GM21723 (cell line): ENCODE results near the gene MRPS5.

Source experiments
- ATAC-seq: cut with Tn5 transposase; IDR thresholded peaks from one replicate; pipeline ENCODE4 v1.9.1; 2021; ENCODE audit warnings: mild to moderate bottlenecking, moderate library complexity; ENCODE audit not compliant: unreplicated experiment

Gene MRPS5

DNA sequence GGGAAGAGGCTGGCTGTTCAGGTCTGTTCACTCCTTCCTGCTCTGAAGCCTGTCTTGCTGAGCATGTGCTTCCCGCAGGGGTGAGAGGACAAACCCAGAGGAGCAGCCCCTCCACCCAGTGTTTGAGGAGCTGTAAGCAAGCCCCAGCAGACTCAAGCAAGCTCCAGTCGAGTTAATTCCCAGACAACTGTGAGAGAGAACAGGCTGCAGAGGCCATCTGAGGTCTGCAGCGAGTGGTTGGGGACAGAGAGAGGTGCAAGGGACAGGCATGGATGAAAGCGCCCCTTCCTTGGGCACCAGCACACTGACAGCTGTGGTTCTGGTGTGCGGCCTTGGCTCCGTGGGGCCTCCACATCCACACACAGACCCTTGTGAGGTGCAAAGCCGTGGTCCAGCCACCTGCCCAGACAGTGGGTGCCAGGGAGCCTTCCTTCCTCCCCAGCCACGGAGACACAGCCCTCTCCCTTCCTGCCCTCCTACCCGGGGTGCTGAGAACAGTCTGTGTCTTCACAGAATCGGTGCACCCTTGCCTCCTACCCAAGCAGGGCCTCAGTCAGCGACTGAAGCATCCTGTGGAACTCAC, 59.9 kb downstream of the MRPS5 start:
- ATAC-seq: no peak

DNA sequence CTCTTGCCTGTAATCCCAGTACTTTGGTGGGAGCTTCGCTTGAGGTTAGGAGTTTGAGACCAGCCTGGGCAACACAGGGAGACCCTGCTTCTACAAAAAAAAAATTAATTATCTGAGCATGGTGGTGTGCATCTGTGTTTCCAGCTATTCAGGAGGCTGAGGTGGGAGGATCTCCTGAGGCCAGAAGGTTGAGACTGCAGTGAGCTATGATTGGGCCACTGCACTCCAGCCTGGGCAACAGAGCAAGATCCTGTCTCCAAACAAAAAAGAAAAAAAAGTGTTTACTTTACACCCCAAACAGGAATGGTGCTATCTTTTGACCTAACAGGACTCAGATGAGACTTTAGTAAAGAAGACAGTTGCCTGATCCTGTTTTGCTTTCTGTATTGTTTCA, 60.5 kb downstream of the MRPS5 start:
- ATAC-seq: no peak

DNA sequence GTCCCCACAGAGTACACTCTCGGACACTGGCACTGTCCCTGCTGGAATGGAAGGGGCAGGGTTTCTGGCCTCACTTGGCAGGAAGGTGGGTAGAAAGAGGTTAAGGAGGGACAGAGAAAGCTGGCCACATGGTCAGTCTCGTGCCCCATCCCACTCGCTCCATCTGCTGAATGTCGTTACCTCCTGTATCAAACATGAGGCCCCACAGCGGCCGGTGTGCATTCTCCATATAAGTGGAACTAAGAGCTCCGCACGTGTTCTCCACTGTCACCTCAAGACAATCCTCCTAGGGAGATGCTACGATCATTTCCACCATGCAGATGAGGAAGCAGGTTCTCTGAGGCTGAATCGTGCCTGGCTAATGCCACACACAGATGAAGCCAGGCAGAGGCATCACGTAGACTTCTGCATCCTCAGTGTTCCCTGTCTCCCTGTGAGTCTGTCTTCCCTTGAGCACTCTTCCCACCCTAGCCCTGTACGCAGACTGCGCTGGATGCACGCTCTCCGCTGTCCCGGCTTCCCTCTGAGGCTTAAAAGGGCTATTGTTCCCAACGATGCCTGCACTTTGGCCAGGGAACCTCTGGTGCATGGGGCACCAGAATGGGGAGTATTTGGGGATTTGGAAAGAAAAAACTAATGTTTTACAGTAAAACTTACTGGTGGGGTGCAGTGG, 61.0 kb downstream of the MRPS5 start:
- ATAC-seq: no peak

DNA sequence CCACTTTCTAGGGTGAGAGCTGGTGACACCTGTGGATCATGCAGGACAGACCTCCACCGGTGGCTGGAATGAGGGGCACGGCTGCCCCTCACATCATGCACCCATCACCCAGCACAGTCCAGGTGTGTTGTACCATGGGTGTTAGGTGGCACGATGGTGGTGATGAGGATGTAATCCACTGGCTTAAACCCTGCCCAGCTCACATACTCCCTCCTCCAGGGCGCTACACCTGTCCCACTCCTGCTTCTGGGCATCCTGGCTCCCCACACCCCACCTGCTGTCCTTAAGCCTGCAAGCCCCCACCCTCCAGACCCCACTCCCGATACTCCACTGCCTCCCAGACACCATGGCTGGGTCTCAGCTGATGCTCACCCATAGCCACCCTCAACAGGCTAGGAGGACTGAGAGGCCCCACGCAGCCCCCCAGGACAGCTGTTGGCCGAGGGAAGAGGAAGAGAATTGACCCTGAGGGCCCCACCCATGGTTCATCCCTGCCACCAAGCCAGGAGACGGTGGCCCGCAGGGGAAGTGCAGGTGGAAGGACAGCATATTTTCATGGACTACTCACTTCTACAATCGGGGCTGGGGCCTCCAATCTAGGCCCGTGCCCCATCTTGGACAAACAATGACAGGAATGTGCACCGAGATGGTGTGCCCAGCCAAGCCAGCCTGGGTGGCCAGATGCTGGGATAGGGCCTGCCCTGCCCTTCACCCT, 61.8 kb downstream of the MRPS5 start:
- no peak for ATAC-seq

DNA sequence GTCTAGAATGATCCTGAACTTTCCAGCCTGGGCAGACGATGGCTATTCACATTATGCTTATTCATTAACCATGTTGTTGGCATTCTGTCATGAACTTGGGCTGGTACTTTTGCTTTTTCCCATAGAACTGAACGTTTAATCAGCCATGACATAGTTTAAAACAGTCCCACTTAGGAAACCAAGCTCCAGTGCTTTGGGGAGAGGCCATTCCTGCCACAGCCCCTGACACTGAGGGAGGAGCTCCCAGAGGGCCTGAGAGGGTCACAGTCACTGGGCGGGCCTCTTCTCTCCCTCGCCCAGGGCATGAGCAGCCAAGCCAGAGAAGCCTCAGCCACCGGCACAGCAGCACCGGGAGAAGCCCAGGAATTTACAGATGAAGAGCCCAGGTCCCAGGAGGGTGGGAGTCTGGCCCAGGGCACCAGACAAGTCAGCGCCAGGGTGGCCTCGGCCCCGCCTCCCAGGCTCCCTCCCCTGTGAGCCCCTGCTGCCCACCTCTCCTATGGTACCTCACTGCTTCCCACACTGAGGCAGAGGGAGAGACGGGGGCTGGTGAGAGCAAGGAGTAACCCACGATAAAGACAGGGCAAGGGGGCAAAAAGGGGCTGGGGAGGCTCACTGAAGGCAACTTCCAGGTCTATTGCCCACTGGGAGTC, 62.5 kb downstream of the MRPS5 start:
- no peak for ATAC-seq

DNA sequence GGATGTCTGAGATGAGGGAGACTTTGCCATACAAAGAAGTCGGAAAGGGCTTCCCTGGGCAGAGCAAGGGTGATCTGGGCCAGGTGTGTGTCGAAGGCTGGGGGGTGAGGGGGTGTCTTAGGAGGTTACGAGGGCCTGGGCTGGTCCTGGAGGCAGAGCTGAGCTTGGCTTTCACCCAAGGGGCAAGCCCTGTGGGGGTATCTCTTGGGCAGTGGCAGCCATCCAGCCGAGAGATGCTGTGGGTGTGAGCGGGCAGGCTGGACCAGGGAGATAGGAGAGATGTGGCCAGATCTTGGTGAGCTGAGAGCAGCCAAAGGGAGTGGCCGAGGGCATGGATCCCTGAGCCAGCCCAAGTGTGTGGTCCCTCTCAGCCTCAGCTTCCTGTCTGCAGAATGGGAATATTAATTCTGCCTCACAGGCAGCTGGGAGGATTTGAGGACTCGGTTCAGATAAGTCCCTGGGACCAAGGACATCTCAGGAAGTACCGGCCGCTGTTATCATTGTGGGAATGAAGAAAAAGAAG, 63.1 kb downstream of the MRPS5 start:
- ATAC-seq: no peak

DNA sequence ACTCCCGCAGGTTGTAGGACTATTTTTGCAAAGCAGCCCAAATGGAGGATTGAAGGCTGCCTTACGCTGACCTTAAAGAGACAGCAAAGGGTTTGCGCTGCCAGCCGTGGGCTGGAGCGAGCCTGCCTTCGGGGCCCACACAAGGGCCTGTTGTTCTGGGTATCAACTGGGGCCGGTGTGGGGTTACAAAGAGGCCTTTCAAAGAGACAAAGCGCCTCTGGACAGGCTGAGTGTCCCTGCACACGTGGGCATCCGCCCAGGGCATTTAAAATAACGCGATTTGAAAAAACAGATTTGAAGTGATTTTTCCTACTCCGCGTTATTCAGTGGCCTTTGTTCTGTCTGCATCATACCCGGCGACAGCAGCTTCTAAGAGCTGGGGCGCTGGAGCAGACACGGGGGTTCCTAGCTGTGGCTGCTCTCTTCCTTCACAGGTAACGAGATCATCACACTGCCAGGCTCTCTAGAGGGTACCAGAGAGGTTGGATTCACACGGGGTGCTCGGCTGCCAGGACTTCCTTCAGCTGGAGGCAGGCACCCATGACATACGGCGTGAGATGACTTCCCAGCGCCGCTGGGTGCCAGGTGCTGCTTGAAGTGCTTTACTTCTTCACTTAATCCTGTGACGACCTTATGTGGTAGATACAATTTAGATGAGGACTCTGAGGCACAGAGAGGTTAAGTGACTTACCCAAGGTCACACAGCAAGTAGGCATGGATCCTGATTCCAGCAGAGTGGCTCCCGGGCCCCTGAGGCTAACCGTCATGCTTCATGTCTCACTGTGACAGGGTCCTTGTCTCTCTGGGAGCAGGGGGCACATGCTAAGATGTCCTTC, 63.9 kb downstream of the MRPS5 start:
- no peak for ATAC-seq

DNA sequence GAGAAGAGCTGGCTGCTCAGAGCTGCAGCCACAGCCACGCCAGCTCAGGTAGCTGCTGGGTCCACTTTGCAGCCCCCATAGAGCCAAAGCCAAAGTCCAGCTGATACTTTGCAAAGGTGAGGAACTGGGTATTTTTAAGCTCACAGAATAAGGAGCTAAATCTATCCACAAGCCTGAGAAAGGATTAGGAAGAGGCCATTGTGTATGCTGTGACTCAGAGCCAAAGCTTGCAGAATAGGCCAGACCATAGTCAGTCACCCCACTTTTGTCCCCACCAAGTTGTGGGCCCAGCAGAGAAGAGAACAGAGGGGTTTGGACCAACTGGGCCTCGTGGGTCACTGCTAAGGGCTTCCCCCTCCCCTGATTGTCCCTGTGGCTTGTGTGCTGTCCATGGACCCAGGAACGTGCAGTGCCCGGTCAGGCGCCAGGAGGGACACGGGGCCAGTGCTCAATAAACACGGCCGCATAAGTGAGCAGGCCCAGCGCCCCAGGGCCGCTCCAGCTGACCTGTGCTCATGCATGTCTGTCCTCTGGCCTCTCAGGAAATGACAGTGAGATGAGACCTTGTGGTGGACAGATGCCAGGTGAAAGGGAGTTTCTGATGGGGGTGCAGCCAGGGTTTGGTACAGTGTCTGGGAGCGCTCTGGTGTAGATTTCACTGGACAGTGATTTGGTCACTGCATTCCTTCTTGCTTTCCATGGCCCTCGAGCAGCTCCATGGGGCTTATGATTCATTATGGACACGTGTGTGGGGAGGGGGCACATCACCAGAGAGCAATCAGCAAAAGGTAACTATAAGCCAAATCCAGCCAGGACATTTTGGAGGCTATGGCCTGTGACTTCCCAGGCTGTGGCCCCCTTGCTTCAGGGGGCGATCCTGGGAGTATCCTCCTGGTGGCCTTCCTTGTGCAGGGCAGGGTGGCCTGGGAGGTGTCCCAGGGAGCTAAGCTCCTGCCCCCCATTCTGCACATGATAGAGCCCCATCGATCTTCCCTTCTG, 64.8 kb downstream of the MRPS5 start:
- no peak for ATAC-seq

DNA sequence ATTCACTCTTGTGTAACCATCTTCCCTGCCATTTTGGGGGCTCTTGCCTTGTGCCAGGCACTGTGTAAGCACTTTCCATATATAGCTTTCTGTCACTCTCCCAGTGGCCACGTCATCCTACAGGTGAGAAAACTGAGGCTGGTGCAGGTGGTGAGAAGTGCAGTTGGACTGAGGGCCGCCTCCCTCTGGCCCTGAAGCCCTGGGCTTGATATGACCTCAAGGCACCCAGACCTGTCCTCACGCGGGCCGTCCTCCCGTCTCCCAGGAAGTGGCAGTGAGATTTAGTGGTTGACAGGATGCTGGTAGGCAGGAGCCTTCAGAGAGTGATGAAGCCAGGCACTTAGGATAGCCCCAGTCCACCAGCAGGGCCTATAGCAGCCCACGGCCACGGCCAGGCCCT, 65.6 kb downstream of the MRPS5 start:
- no peak for ATAC-seq

DNA sequence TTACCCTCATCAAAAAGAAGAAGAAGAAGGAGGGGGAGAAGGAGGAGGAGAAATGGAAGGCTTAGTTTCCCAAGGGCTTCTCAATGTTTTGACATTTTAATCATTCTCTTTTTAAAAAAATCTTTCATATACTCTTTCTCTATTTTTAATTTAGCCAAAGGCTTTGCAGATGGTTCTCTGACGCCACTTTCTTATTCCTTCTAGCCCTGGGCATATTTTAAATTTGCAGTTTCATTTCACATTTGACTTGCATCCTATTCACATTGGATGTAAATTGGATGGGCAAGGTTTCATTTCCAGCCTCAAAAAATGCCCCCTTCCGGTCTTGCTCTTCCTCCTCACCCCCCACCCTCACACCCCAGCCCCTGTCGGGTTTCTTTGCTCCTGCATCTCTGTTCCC, 66.3 kb downstream of the MRPS5 start:
- ATAC-seq: no peak

DNA sequence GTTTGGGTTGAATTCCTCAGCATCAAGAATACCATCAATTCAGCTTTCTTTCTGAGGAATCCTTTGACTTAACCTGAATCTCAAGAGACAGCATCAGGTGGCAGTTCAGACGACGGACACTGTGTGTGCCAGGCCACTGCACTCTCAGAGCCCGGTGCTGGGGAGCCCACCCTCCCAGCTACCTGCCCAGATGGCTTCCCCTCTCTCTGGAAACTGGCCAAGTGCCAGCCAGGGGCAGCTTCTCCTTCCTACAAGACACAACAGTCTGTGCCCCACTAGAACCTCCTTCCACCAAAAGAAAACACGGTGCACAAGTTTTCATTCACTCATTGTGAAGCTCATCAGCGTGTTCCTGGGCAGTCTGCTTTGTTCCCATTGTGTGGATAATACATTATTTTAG, 67.6 kb downstream of the MRPS5 start:
- no peak for ATAC-seq

DNA sequence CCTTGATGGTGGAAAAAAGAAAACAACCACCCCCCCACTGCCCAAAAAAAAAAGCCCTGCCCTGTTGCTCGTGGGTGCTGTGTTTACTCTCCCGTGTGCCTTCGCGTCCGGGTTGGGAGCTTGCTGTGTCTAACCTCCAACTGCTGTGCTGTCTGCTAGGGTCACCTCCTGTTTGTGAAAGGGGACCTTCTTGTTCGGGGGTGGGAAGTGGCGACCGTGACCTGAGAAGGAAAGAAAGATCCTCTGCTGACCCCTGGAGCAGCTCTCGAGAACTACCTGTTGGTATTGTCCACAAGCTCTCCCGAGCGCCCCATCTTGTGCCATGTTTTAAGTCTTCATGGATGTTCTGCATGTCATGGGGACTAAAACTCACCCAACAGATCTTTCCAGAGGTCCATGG, 68.1 kb downstream of the MRPS5 start:
- no peak for ATAC-seq

DNA sequence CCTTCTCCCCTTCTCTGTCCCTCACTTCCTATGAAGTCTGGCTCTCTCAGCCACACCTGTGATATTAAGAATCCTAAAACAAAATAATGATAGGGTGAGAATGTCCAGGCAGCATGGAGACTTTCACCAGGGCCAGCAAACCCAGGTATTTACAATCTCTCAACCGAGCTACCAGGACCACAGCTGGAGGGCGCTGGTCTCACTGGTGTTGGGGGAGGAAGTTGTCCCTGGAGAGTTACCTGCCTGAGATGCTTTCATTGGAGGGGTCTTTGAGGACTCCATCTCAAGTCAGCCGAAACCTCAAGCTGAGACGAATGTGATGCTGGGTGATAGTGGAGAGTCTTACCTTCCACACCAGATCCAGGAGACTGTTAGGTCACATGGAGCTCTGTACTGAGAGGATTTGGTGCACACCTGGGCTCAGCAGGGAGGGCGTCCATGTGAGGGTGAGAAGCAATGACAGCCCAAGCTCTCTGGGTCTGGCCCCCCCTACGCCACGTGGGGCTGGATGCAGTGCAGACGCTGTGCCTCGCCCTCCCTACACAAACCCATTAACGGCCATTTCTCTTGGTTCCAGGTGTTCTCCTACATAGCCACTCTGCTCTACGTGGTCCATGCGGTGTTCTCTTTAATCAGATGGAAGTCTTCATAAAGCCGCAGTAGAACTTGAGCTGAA, 68.7 kb downstream of the MRPS5 start:
- ATAC-seq: no peak

DNA sequence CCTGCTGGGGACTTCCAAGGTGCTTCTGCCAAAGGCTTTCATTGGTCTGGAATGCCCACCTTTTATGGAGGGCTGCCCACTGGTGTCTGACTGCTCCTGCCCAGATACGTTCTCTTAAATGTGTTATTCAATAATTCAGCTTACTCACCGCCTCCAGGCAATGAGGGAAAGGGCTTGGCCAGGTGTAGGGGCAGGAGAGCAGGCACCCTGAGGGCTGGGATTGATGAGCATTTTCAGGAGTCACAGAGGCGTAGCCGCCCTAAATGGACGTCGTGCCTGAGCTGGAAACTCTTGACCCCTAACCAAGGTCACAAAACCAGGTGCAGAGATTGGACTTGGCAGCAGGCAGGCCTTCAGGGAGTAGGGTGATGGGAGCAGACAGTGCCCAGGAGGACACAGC, 69.3 kb downstream of the MRPS5 start:
- ATAC-seq: no peak

DNA sequence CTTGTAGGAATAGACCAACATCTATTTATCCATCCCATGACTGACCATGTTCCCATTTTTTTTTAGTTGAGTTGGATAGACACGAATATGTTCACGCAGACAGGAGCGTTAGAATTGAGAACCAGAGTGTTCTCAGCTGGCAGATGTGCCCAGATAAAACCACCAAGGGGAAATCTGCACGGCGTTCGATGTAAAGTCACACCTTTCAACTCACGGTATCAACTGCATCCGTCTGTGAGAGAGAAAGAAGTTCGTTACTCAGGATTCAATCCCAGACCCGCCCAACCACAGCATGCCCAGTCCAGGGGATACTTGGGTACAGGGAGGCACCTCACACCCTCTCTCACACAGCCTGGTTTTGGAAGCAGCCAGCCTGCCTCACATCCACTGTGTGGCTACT, 70.0 kb downstream of the MRPS5 start:
- ATAC-seq: no peak

DNA sequence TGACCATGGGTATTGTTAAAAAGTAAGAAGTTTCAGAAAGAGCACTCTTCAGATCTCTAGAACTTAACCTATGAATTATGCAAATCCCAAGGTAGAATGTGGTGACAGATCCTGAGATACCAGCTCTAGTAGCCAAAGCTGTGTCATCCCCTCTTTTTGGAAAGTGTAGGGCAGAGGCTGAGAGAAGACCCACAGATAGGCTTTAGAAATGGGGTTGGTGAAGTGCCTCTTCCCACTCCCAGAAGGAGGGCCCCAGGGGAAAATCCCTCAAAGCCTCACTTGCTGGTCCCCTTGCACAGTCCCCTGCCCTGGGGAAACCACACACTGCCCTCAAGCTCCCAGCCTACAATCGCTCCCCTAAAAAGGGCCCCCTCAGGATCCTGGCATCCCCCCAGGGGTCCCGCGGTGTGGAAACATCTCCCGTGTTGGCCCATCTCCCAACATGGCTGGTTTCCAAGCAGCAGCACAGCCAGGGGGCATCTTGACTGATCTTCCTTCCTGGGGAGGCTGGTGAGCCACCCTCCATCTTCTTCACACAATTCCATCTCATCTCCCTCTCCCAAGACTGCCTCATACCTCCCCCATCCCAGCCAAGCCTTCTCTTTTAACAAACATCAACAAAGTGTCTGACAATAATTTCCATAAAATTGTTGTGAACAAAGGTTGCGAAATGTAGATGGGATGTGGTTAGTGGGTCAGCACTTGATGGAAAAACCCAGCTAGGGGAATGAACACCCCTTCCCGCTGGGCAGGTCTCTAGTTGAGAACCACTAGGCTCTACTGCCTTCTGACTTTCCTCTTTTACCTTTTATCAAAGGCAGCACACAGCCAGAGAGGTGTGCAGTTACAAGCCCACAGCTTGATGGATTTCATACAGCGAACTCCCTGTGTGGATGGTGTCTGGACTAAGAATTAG, 71.0 kb downstream of the MRPS5 start:
- no peak for ATAC-seq

DNA sequence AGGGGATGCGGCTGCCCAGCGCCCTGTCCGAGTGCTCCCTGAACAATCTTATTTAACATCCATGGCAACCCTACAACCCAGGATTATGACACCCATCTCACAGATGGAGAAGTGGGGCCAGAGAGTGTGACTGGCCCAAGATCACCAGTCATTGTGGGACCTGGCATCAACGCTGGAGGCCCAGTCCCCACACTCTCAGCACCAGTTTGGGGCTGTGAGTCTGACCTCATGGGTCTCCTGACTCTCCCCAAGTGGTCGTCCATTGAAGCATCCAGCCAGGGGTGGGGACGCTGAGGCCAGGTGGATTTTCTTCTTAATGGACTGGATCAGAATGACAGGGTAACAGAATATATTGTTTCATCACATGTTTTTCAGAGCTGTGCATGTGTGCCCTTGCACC, 71.6 kb downstream of the MRPS5 start:
- ATAC-seq: no peak

DNA sequence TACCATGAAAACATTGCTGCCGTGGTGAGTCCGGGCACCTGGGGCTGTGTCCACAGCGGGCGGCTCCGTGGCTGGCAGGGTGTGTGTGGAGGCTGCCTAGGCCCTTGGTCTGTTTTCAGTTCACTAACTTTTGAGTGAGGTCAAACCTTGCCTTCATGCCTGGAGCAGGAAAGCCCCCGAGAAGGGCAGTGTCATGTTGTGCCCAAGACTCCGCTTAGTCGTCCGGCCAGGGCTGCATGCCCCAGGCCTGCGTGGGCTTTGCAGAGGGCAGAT, 72.0 kb downstream of the MRPS5 start:
- no peak for ATAC-seq
